Mesodermal cell (in vitro differentiated cells): Measurements from ENCODE around the gene MORC3.
"Not testable (repeated sequence)": the region's sequence is repeated elsewhere in the genome, so short reads cannot be mapped to it uniquely, and the experiment has no call there.

Source experiments
- H3K27ac ChIP-seq: 2 replicates; pipeline ENCODE4 v1.7.0; 2013; ENCODE audit warnings: mild to moderate bottlenecking, low read depth, low read length, moderate library complexity; ENCODE audit not compliant: severe bottlenecking
- H3K36me3 ChIP-seq: 2 replicates; pipeline ENCODE4 v1.7.1; 2013; ENCODE audit warnings: mild to moderate bottlenecking, low read length, moderate library complexity; ENCODE audit not compliant: control insufficient read depth, insufficient read depth
- H3K4me1 ChIP-seq: one replicate; pipeline ENCODE4 v1.7.1; 2013; ENCODE audit warnings: mild to moderate bottlenecking, low read length; ENCODE audit not compliant: insufficient read depth, control insufficient read depth, poor library complexity, severe bottlenecking
- H3K4me3 ChIP-seq: 2 replicates; pipeline ENCODE4 v1.7.0; 2013; ENCODE audit warnings: low read length, control low read depth, mild to moderate bottlenecking; ENCODE audit not compliant: insufficient read depth, poor library complexity, severe bottlenecking; ENCODE audit errors: extremely low read depth
- H3K9me3 ChIP-seq: 2 replicates; pipeline ENCODE4 v1.7.1; 2013; ENCODE audit warnings: mild to moderate bottlenecking, low read length, moderate library complexity; ENCODE audit not compliant: control insufficient read depth
- WGBS, 2 experiments: methylation state at CpG; one replicate each; pipeline ENCODE4 v1.1.5; 2013; ENCODE audit warnings: missing lambda C conversion rate in 2 of 2; ENCODE audit not compliant: insufficient coverage in 2 of 2; 5-methylcytosine and 5-hydroxymethylcytosine counted together

The MORC3 gene

DNA sequence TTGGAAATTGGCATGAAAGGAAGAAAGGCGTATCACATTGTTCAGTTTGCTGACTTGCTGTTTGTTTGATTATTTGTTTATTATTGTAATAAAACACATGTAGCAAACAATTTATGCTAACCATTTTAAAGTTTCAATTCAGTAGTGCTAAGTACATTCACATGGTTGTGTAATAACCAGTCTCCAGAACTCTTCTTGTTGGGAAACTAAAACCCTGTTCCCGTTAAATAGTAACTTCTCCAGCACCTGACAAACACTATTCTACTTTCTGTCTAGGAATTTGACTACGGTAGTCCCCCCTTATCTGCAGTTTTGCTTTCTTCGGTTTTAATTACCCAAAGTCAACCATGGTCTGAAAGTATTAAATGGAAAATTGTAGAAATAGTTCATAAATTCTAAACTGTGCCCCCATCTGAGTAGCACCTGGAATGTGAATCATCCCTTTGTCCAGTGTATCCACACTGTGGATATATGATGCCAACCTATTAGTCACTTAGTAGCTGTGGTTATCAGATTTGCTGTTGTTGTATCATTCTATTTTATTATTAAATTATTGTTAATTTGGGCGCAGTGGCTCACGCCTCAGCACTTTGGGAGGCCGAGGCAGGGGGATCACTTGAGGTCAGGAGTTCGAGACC, 5.5 kb downstream of the MORC3 start:
- H3K4me1 ChIP-seq = peaks cover 2% of the 10 kb centered on the region
- H3K27ac ChIP-seq = no peak overlapping the region
- WGBS, 2 experiments = 100% methylated on average over 1 to 3 of the region's 8 CpGs
- H3K36me3 ChIP-seq = peaks cover 54% of the 10 kb centered on the region
- no peak overlapping the region for H3K4me3 ChIP-seq
- H3K9me3 ChIP-seq = no peaks in the 10 kb centered on the region

DNA sequence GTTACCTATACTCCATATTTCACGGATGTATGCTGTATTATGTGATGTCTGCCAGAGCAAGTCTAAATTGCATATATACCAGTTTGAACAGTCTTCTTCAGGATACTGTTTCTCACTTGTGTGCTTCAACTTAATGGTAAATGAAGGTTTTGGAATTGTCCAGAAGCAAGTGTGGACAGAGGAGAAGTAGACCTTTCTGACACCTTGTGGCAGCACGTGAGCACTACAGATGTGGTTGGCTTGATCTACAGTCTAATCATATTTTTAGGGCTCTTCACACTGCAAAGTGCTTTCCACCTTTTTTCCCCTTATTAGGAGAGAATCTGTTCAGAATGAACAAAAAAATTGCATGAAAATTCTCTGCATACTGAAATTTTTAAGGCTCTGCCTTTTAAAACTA, 10.9 kb downstream of the MORC3 start:
- no peak overlapping the region for H3K4me3 ChIP-seq
- H3K4me1 ChIP-seq = no peaks in the 10 kb centered on the region
- H3K27ac ChIP-seq = no peak overlapping the region
- H3K9me3 ChIP-seq = no peaks in the 10 kb centered on the region
- H3K36me3 ChIP-seq = peaks cover 58% of the 10 kb centered on the region
- 80% methylated on average over 1 of the region's 2 CpGs; no CpG with 5 or more reads in 1 of the 2 experiments for WGBS, 2 experiments

- H3K4me3 ChIP-seq = no peak overlapping the region
- no peaks in the 10 kb centered on the region for H3K9me3 ChIP-seq
- peaks cover 6% of the 10 kb centered on the region for H3K4me1 ChIP-seq
- H3K36me3 ChIP-seq = peaks cover 67% of the 10 kb centered on the region
- no peak overlapping the region for H3K27ac ChIP-seq
- 93% methylated on average over 2 of the region's 3 CpGs; no CpG with 5 or more reads in 1 of the 2 experiments for WGBS, 2 experiments
Observed at GRCh38 chr21:36337099-36337509, 17.1 kb downstream of the MORC3 start.

DNA sequence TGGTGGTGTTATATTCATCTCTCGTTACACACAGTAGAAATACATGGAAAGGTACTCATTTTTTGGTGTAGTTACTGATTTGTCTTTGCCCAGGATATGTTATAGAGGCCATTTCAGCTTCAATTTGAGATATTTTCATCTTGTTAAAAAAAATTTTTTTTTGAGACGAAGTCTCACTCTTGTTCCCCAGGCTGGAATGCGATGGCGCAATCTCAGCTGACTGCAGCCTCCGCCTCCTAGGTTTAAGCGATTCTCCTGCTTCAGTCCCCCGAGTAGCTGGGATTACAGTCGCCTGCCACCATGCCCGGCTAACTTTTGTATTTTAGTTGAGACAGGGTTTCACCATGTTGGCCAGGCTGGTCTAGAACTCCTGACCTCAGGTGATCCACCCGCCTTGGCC, 19.0 kb downstream of the MORC3 start:
- Histone ChIP-seq H3K9me3 (no peaks in the 10 kb centered on the region), H3K4me1 (peaks cover 6% of the 10 kb centered on the region), H3K27ac (no peak overlapping the region), H3K4me3 (no peak overlapping the region), H3K36me3 (peaks cover 67% of the 10 kb centered on the region)
- 92 to 97% methylated on average over 9 to 10 of the region's 10 CpGs for WGBS, 2 experiments

GRCh38 chr21:36342581-36342980, 22.6 kb downstream of the MORC3 start:
- H3K4me1 ChIP-seq, H3K4me3 ChIP-seq, H3K9me3 ChIP-seq, H3K27ac ChIP-seq: not testable (repeated sequence)
- peaks cover 84% of the 10 kb centered on the region for H3K36me3 ChIP-seq
- WGBS, 2 experiments = 95 to 98% methylated on average over 6 of the region's 7 CpGs

GRCh38 chr21:36344931-36345330, 24.9 kb downstream of the MORC3 start:
- H3K4me3 ChIP-seq = no peak overlapping the region
- WGBS, 2 experiments = 90 to 100% methylated on average over 1 of the region's 1 CpG
- no peaks in the 10 kb centered on the region for H3K4me1 ChIP-seq
- no peaks in the 10 kb centered on the region for H3K9me3 ChIP-seq
- no peak overlapping the region for H3K27ac ChIP-seq
- H3K36me3 ChIP-seq = peaks cover 84% of the 10 kb centered on the region

- H3K27ac ChIP-seq = no peak overlapping the region
- 100% methylated on average over 1 of the region's 3 CpGs; no CpG with 5 or more reads in 1 of the 2 experiments for WGBS, 2 experiments
- no peaks in the 10 kb centered on the region for H3K4me1 ChIP-seq
- peaks cover 86% of the 10 kb centered on the region for H3K36me3 ChIP-seq
- H3K4me3 ChIP-seq = no peak overlapping the region
- no peaks in the 10 kb centered on the region for H3K9me3 ChIP-seq
Observed at GRCh38 chr21:36347278-36347961, 27.4 kb downstream of the MORC3 start.

DNA sequence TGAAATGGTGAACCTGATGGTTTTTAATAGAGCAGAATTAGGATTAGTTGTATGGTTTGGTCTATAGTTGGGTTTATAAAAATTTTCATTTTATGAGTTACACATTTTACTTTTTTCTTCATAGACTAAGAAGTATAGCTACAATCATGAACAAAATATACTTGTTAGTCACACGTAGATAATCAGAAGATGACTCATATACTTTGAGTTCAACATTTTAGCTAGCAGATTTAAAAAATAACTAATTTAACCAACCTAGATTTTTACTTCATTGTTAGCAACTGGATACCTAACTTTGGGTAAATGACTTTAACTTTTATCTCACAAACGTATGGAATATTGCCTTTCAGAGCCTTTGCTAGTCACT, 27.9 kb downstream of the MORC3 start:
- Histone ChIP-seq H3K4me3 (no peak overlapping the region), H3K27ac (no peak overlapping the region), H3K36me3 (peaks cover 86% of the 10 kb centered on the region), H3K9me3 (no peaks in the 10 kb centered on the region), H3K4me1 (no peaks in the 10 kb centered on the region)
- WGBS, 2 experiments = 86 to 100% methylated on average over 1 of the region's 2 CpGs

DNA sequence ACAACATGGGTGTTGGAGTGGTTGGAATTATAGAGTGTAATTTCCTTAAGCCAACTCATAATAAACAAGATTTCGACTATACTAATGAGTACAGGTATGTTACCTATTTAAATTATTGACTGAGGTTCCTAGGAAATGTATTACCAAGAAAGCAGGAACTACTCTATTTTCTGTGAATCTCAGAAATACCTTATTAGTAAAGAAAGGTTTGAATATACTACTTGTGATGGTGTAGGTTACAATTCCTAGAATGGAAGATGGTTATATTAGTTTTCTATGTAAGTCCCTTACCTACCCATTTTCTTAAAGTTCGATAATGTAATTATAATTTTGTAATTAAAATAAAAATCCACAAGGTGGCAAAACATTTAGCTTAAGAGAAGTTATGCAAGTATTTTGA, 29.3 kb downstream of the MORC3 start:
- WGBS, 2 experiments = no CpG with 5 or more reads among the region's 2 CpGs
- H3K36me3 ChIP-seq = peaks cover 84% of the 10 kb centered on the region
- no peaks in the 10 kb centered on the region for H3K4me1 ChIP-seq
- no peak overlapping the region for H3K4me3 ChIP-seq
- no peaks in the 10 kb centered on the region for H3K9me3 ChIP-seq
- no peak overlapping the region for H3K27ac ChIP-seq

DNA sequence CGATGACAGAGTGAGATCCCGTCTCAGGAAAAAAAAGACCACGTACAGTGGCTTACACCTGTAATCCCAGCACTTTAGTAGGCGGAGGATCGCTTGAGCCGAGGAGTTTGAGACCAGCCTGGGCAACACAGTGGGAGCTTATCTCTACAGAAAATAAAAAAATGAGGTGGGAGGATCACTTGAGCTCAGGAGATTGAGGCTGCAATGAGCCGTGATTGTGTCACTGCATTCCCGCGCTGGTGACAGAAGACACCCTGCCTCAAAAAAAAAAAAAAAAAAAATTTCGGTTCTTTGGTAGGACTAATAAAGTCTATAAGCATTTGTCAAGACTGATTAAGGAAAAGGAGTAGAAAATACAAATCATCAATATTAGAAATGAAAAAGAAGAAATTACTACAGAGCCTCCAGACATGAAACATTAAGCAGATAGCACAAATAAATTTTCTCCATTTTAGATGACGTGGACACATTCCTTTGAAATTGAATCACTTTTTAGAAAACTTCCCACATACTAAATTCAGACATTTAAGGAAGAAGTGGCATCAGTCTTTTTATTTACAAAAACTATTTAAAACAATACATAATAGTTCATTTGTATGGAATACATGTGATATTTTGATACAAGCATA, 30.4 kb downstream of the MORC3 start:
- 96% methylated on average over 8 of the region's 11 CpGs for WGBS, 2 experiments
- peaks cover 87% of the 10 kb centered on the region for H3K36me3 ChIP-seq

More for the DNA sequence above, 30.4 kb downstream of the MORC3 start:
- Histone ChIP-seq H3K9me3 (no peaks in the 10 kb centered on the region), H3K4me1 (no peaks in the 10 kb centered on the region), H3K4me3 (no peak overlapping the region), H3K27ac (no peak overlapping the region)
